ENCODE data around the gene ARMS2.

ARMS2 gene

GRCh38 chr10:122494173-122494820 lies 39.8 kb downstream of the ARMS2 start:
- no peak for DNase-seq (ENCODE audit: low read depth in 2 of 2)

DNA sequence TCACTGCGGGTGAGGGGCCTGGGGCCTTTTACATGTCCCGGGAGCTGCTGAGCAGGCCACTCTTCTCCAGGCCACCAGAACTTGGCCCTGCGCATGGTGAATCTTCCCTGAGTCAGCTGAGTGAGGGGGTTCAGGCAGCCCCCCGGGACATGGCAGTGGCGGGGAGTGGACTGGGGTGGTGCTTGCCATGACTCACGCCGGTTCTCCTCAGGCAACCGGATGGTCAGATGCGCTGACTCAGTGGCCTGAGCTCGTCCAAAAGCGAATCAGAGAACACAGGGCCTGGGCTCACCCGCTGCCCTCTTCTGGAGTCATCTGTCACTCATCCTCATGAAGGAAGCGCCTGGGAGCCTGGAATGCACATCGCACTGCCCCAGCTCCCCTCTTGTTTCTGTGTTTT lies 40.4 kb downstream of the ARMS2 start:
- DNase-seq (ENCODE audit: low read depth in 2 of 2) = no peak

DNA sequence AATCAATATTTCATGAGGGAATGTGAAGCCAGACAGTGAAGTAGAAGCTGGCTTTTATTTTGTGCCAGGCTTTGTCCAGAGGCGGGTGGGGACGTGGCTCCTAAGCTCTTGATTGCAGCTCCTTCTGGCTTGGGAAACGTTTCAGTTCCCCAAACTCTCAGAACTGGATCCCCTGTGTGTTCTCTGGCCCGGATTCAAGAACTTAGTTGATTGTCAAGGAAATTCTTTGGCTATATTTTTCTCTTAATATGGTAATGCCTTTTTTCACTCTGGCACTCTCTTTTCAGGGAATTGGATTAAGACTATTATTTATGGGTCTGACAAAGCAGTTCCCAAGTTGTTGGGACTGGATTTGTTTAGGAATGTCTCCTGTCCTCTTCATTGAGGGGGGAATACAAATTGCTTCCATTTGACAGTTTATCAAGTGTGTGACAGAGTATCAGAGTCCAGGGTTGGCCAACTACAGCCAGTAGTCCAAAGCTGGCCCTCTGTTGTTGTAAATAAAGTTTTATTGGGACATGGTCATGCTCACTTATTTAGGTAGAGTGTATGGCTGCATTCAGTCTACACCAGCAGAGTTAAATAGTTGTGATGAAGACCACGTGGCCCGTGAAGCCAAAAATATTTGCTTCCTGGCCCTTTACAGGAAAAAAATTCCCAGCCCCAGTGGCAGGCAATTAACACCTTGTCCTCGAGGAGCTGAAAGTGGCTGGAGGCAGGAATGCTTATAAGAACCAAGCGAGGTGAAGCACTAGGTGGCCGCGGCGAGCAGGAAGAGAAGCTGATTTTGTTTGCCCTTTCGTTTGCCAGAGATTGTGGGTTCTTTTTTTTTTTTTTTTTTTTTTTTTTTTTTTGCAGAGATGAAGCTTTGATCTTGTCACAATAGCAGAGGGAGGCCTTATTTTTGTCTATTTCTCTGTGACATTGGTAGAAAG lies 41.2 kb downstream of the ARMS2 start:
- no peak for DNase-seq (ENCODE audit: low read depth in 2 of 2)

DNA sequence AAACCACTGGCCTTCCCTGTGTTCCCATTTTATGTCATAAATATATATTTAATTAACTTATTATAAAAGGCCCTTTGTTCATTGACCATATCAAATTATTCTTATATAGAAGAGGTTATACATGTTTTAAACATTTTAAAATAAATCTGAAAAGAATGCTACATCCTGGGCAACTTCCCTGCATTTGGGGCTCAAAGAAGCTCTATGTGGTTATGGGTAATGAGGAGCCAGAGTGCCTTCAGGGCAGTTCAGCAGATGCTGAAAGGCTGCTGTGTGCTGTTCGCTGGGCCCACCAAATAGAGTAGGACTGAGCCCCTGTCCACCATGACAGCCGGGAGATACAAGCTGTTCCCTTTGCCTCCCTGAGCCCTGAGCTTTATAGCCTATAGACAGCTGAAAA lies 42.8 kb downstream of the ARMS2 start:
- no peak for DNase-seq (ENCODE audit: low read depth in 2 of 2)

DNA sequence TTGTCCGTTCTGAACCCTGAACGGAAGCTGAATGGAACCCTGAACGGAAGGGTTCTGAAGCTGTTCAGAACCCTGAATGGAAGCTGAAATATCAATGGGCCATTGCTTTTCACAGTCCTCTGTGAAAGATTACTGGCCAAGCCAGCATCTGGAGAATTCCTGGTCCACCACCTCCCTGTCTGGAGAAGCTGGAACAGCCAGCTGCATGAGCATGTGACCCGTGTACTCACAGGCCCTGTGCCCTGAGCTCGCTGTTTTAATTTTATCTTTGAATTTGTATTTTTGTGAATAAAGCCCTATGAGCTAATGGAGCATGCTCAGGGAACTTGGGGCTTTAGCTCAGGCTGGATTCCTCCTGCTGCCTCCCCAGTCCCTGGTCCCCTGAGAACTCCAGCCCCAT lies 44.1 kb downstream of the ARMS2 start:
- no peak for DNase-seq (ENCODE audit: low read depth in 2 of 2)

- DNase-seq (ENCODE audit: low read depth in 2 of 2) = no peak
These were observed 44.6 kb downstream of the ARMS2 start for GRCh38 chr10:122499012-122499411.

DNA sequence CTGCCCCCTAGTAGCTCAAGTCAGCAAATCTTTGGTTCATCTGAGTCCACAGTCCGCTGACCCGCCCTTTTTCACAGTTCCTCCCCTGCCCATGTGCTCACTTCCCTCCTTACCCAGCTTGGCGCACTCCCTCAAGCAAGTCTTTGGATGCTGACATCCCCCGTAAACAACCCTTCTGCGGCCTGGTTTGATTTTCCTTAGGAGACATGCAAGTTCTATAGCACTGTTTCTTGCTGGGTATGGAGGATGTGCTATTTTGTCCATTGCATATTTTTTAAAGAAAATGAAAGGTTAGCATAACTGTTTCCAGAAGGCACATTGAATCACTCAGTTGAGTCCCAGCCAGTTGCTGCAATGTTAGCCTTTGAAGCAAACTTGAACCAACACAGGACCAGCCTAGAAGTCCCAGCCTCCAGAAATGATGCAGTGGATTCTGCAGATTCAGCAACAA lies 45.1 kb downstream of the ARMS2 start:
- no peak for DNase-seq (ENCODE audit: low read depth in 2 of 2)

GRCh38 chr10:122500194-122500593 lies 45.7 kb downstream of the ARMS2 start:
- no peak for DNase-seq (ENCODE audit: low read depth in 2 of 2)

- no peak for DNase-seq (ENCODE audit: low read depth in 2 of 2)
These were observed 46.3 kb downstream of the ARMS2 start for GRCh38 chr10:122500726-122501125.

DNA sequence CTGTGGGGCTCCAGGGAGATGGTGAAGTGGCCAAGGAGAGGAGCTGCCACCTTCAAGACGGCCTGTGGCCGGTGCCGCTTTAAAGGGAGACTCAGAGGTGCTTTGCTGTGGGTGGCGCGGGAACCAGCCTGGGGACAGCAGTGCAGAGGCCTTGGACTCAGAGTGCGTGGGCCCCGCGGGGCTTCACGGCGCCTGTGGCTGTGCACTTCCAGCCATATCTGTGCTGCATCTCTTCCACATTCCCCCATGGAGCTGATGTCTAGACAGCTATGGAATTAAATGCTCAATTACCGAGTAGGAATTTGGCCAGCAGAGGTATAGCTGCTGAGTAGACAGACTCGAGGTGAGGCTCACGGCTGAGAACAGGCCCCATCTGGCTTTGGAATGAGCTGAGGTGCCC lies 48.6 kb downstream of the ARMS2 start:
- no peak for DNase-seq (ENCODE audit: low read depth in 2 of 2)

DNA sequence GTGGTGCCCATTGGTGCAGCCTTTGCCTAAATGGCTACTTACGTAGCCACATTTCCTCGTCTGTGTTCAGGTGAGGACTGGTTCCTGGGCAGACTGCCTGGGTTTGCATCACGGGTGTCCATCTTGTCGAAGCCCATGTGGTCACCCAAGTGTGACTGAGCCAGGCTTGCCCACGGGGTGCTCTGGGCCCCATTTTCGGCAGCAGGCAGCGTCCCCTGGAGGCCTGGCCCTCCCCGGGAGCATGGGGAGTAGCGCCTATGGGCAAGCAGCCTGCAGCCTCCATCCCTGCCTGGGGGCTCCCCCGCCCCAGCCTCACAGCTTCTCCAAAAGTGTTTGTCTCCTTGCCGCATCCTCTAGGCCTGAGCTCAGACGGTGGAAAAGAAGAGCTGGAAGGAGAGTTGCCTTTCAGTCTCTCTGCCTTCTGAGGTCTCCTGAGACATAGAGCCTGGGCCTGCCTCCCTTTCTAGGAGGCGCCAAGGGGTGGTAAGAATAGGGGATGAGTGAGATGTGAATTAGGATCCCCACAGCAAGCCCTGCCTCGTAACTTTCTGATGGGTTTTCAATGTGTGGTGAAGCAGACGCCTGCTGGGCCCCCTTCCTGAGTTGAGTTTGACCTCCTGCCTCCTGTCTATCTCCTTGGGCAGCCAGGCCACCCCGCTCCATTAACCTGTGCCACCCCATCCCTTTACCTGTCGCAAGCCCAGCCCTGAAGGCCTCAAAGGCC lies 49.6 kb downstream of the ARMS2 start:
- DNase-seq (ENCODE audit: low read depth in 2 of 2) = no peak

DNA sequence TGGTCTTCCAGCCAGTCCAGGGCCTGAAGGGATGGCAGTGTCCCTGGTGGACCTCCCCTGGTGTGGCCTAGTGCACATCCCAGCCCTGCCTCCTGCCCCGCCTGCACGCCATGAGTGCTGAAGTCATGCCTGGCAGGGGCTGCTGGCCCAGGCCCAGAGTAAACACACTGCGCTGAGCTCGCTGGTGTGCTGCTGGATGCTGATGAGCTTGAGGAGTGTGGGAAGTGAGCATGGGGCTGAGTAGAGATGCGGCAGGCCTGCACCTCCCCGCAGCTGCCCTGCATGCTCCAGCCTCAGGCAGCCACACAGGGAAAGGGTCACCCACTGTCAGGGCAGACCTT lies 50.1 kb downstream of the ARMS2 start:
- DNase-seq (ENCODE audit: low read depth in 2 of 2) = no peak

GRCh38 chr10:122505011-122505410 lies 50.6 kb downstream of the ARMS2 start:
- DNase-seq (ENCODE audit: low read depth in 2 of 2) = no peak

DNA sequence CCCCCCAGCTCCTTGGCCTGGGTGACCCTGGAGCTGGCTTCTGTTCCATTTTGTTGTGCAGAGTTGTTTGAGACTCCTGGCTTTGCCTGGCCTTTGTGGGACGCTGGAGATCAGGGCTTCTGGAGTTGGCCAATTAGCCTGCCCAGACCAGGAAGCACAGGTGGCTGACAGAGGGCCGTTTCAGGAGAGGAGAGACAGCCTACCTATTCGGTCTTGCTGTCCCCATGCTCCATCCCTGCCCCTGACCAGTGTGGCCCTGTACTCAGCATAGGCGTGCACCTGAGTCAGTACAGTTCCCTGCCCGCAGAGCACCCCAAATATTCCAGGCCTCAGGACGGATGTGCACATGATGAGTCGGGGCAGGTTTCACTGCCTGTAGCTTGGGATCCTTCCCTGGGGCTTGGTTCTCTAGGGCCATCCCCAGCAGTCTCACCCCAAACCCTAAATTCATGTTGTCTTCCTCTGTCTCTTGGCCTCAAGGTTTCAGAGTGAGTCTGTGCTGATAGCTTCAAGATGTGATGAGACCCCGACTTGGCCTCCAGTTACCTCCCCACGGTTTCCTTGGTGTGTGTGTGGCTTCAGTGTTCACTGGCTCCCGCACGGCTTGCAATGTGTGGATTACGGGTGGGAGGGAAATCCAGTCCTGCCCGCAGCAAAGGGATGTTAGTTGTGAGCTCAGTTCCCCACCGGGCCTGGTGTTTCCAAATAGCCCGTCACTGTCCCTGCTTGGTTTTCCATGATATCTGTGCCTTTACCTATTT lies 51.6 kb downstream of the ARMS2 start:
- no peak for DNase-seq (ENCODE audit: low read depth in 2 of 2)
